HepG2 (cell line): ENCODE measurements around the gene POU2AF2. TPM values are rescaled to one million over a fixed set of nuclear protein-coding genes. Genes with fewer than 3 reads are reported as not detected.

Experiments used
- ATAC-seq: fragments of 200-7000 bp; cut with Tn5 transposase; 3 replicates; pipeline ENCODE4 v1.9.1; 2020; ENCODE audit warnings: mild to moderate bottlenecking, moderate library complexity
- BruUV-seq: library from RNA; stranded (reverse); fragments of 400-500 nt; replicated peaks from 2 replicates; lab custom pipeline; 2021; lab: Mats Ljungman, UMichigan
- CTCF ChIA-PET: fragments of 300-600 bp; formaldehyde crosslinking; extraction: SDS; loops from one replicate; lab custom pipeline; 2021; ENCODE audit warnings: low total read pairs, inconsistent platforms, low intra/inter-chr PET ratio; lab: Yijun Ruan, JAX
- POLR2A ChIA-PET: fragments of 350-600 bp; sonication (Branson Sonifier 250); formaldehyde crosslinking; loops from one replicate; lab custom pipeline; 2020; ENCODE audit warnings: antibody characterized with exemption, inconsistent platforms; lab: Yijun Ruan, JAX
- DNase-seq: peaks from one replicate; pipeline ENCODE4 v3.0.0-alpha.2; 2015; ENCODE audit warnings: low spot score
- FAIRE-seq: peaks from 3 replicates; lab custom pipeline; 2011; peaks lifted over from hg19 to GRCh38; lab: Jason Lieb, UNC
- H2AFZ ChIP-seq: one replicate; pipeline ENCODE4 v1.6.1; 2011; ENCODE audit warnings: low read length, inconsistent platforms
- H3K27ac ChIP-seq: fragments of 300-600 bp; 3 replicates; pipeline ENCODE4 v1.8.0; 2011; ENCODE audit warnings: mixed run types, mild to moderate bottlenecking, mixed read lengths, low read length, inconsistent platforms; ENCODE audit not compliant: insufficient read depth; ENCODE audit errors: extremely low read length
- H3K27me3 ChIP-seq, 2 experiments: fragments of 200-600 bp in 1 of 2; 2 replicates in 1 of 2; 3 replicates in 1 of 2; pipeline versions ENCODE4 v1.6.0 to v1.8.0; 2011; ENCODE audit warnings: low read length in 2 of 2, mild to moderate bottlenecking in 2 of 2, moderate library complexity in 2 of 2, inconsistent platforms in 1 of 2; ENCODE audit not compliant: insufficient read depth in 2 of 2, control insufficient read depth in 1 of 2
- H3K36me3 ChIP-seq, 2 experiments: fragments of 200-600 bp in 1 of 2; replicated peaks in 1 of 2; 2 replicates in 1 of 2; 3 replicates in 1 of 2; pipeline versions ENCODE4 v1.5.1 to v1.8.0; 2011; ENCODE audit warnings: low read length in 2 of 2, inconsistent platforms in 1 of 2; ENCODE audit not compliant: insufficient read depth in 2 of 2, control insufficient read depth in 1 of 2
- H3K4me1 ChIP-seq: 2 replicates; pipeline ENCODE4 v1.5.1; 2012; ENCODE audit warnings: low read length, inconsistent platforms; ENCODE audit not compliant: insufficient read depth
- H3K4me2 ChIP-seq: 2 replicates; pipeline ENCODE4 v1.6.0; 2011; ENCODE audit warnings: low read depth, low read length, inconsistent platforms
- H3K4me3 ChIP-seq, 3 experiments: fragments of 200-600 bp in 1 of 3; sonication (generic), shearing (Covaris generic) in 1 of 3; replicated peaks in 1 of 3; 2 replicates each; pipeline ENCODE4 v1.5.1; 2011 to 2016; ENCODE audit warnings: low read length in 3 of 3, inconsistent platforms in 2 of 3, low read depth in 2 of 3, mild to moderate bottlenecking in 2 of 3, control low read depth in 1 of 3, mixed read lengths in 1 of 3; ENCODE audit not compliant: insufficient read depth in 1 of 3
- H3K79me2 ChIP-seq: one replicate; pipeline ENCODE4 v1.6.1; 2011; ENCODE audit warnings: low read length, inconsistent platforms; ENCODE audit not compliant: insufficient read depth
- H3K9ac ChIP-seq: 2 replicates; pipeline ENCODE4 v1.6.0; 2011; ENCODE audit warnings: mild to moderate bottlenecking, low read depth, low read length, inconsistent platforms; ENCODE audit not compliant: insufficient read depth
- H3K9me3 ChIP-seq: 2 replicates; pipeline ENCODE4 v1.5.1; 2012; ENCODE audit warnings: mild to moderate bottlenecking, low read length
- H4K20me1 ChIP-seq: 2 replicates; pipeline ENCODE4 v1.6.0; 2011; ENCODE audit warnings: inconsistent platforms, mild to moderate bottlenecking, low read length, moderate library complexity; ENCODE audit not compliant: insufficient read depth
- ATF5 ChIP-seq: sonication (generic); formaldehyde crosslinking; IDR thresholded peaks from 2 replicates; pipeline ENCODE4 v1.4.0; 2020; ENCODE audit warnings: mild to moderate bottlenecking, low read depth, missing genetic modification reagents
- EP300 ChIP-seq, 3 experiments: sonication (generic) in 1 of 3; formaldehyde crosslinking in 1 of 3; IDR thresholded peaks; 2 replicates each; pipeline versions ENCODE4 v1.5.1 to v1.6.1; 2011 to 2020; ENCODE audit warnings: low read depth in 2 of 3, low read length in 2 of 3, borderline replicate concordance in 1 of 3, improper control_type of control experiment in 1 of 3, mild to moderate bottlenecking in 1 of 3, missing genetic modification reagents in 1 of 3, moderate library complexity in 1 of 3
- GATAD1 ChIP-seq: IDR thresholded peaks from 2 replicates; pipeline ENCODE4 v1.6.1; 2016; ENCODE audit warnings: missing genetic modification reagents, missing compliant biosample characterization
- HOXA9 ChIP-seq: sonication (generic); formaldehyde crosslinking; IDR thresholded peaks from 2 replicates; pipeline ENCODE4 v1.8.1; 2022; ENCODE audit warnings: missing genetic modification reagents, mild to moderate bottlenecking, moderate library complexity, borderline replicate concordance
- KLF9 ChIP-seq: IDR thresholded peaks from 2 replicates; pipeline ENCODE4 v1.6.1; 2016; ENCODE audit warnings: low read depth
- KMT2B ChIP-seq: IDR thresholded peaks from 2 replicates; pipeline ENCODE4 v1.6.1; 2016; ENCODE audit warnings: missing genetic modification reagents, missing compliant biosample characterization
- MAFG ChIP-seq: sonication (generic); formaldehyde crosslinking; IDR thresholded peaks from 2 replicates; pipeline ENCODE4 v1.5.1; 2020; ENCODE audit warnings: mild to moderate bottlenecking, missing genetic modification reagents
- PHF21A ChIP-seq: sonication (generic); formaldehyde crosslinking; IDR thresholded peaks from 2 replicates; pipeline ENCODE4 v1.5.0; 2020; ENCODE audit warnings: mild to moderate bottlenecking, missing genetic modification reagents
- RBAK ChIP-seq: sonication (generic); formaldehyde crosslinking; IDR thresholded peaks from 2 replicates; pipeline ENCODE4 v1.5.1; 2020; ENCODE audit warnings: mild to moderate bottlenecking, missing genetic modification reagents
- THRA ChIP-seq: sonication (generic); formaldehyde crosslinking; IDR thresholded peaks from 2 replicates; pipeline ENCODE4 v1.4.0; 2020; ENCODE audit warnings: missing genetic modification reagents, borderline replicate concordance
- WIZ ChIP-seq: sonication (generic); formaldehyde crosslinking; IDR thresholded peaks from 2 replicates; pipeline ENCODE4 v1.5.1; 2020; ENCODE audit warnings: mild to moderate bottlenecking, missing genetic modification reagents
- ZMYM4 ChIP-seq: sonication (generic); formaldehyde crosslinking; IDR thresholded peaks from 2 replicates; pipeline ENCODE4 v1.8.1; 2023; ENCODE audit warnings: mild to moderate bottlenecking, missing genetic modification reagents
- ZNF180 ChIP-seq: sonication (generic); formaldehyde crosslinking; IDR thresholded peaks from 2 replicates; pipeline ENCODE4 v1.4.0; 2020; ENCODE audit warnings: low read depth, missing genetic modification reagents, borderline replicate concordance
- ZNF652 ChIP-seq: IDR thresholded peaks from 2 replicates; pipeline ENCODE4 v1.6.1; 2016; ENCODE audit warnings: low read depth, borderline replicate concordance
- ZNF790 ChIP-seq: sonication (generic); formaldehyde crosslinking; IDR thresholded peaks from 2 replicates; pipeline ENCODE4 v1.8.0; 2022; ENCODE audit warnings: missing genetic modification reagents, mild to moderate bottlenecking, borderline replicate concordance
- ZSCAN20 ChIP-seq: sonication (generic); formaldehyde crosslinking; IDR thresholded peaks from 2 replicates; pipeline ENCODE4 v1.4.0; 2020; ENCODE audit warnings: missing genetic modification reagents, mild to moderate bottlenecking, borderline replicate concordance
- WGBS: methylation state at CpG from one replicate; pipeline ENCODE4 v1.1.6; 2017; ENCODE audit warnings: low lambda C conversion rate; 5-methylcytosine and 5-hydroxymethylcytosine counted together
- in situ Hi-C: cut with HindIII; loops from 2 replicates; pipeline ENCODE4 v1.10.0; 2017; ENCODE audit warnings: low pct_unique_long_range_greater_than_20kb; ENCODE audit not compliant: extremely low pct_ligation_motif_present
- intact Hi-C: fragments of 100-400 bp; cut with micrococcal nuclease; formaldehyde crosslinking; loops from one replicate; pipeline ENCODE4 v1.10.0; 2022; ENCODE audit not compliant: unreplicated experiment
- polyA plus RNA-seq, 8 experiments: library from polyadenylated mRNA; depleted of rRNA in 3 of 8; stranded (reverse) in 7 of 8; unstranded in 1 of 8; fragments of >200 nt; fragmentation: Illumina TruSeq in 4 of 8; extraction: Trizol in 4 of 8; gene quantifications; 2 replicates each; pipeline versions ENCODE4 v1.2.1 to v1.2.3, GENCODE V29; 2011 to 2016; ENCODE audit warnings: low read depth in 4 of 8, missing spikeins in 1 of 8, mixed read lengths in 1 of 8; ENCODE audit not compliant: insufficient read depth in 1 of 8
- total RNA-seq, 5 experiments: library from RNA; depleted of rRNA; stranded (reverse); fragments of >200 nt; fragmentation: Illumina TruSeq; extraction: Trizol; gene quantifications; 2 replicates each; pipeline ENCODE4 v1.2.3, GENCODE V29; 2016; ENCODE audit warnings: low read depth in 1 of 5

POU2AF2 gene
- total and polyA plus RNA-seq, 2 of the 13 experiments (the other 11 are each of a cell fraction or from before 2014, with no cell fraction given): 0.11 TPM; not detected in 1

GRCh38 chr11:111237926-111238325 is 7.6 kb upstream of the POU2AF2 start:
- no TSS peak for BruUV-seq
- Histone ChIP-seq H2AFZ (no peak overlapping the region), H3K4me2 (no peak overlapping the region), H3K79me2 (no peaks in the 10 kb centered on the region), H3K4me1 (no peaks in the 10 kb centered on the region), H3K9me3 (no peaks in the 10 kb centered on the region), H3K36me3 (no peaks in the 10 kb centered on the region), H3K9ac (no peak overlapping the region), H4K20me1 (no peaks in the 10 kb centered on the region), H3K27me3 (peaks cover 0 to 25% of the 10 kb centered on the region in 2 experiments; a peak in 3 of 5 replicates), H3K4me3 (no peak overlapping the region), H3K27ac (no peak overlapping the region)
- intact Hi-C loops: no loop called here
- POLR2A ChIA-PET: no interaction called here
- CTCF ChIA-PET: no interaction called here
- no peak for DNase-seq
- WGBS: 4% methylated on average over 1 of the region's 1 CpG
- ATAC-seq: no peak
- in situ Hi-C loops: loop anchor here (10.0 kb wide), 1 partner anchor 773 kb away; no protein-coding TSS in a partner anchor
- no peak for FAIRE-seq
- no peak for TF ChIP-seq ATF5
- TF ChIP-seq ZNF790 (CRISPR knock-in tag): no peak
- TF ChIP-seq RBAK (CRISPR knock-in tag): no peak
- TF ChIP-seq EP300 (IDR thresholded peaks at IDR 0.05; ENCODE audit: low read depth in 2 of 2, low read length in 2 of 2): no peak
- no peak for TF ChIP-seq EP300 (CRISPR knock-in tag; IDR thresholded peaks at IDR 0.05; ENCODE audit: borderline replicate concordance)
- no peak for TF ChIP-seq THRA
- no peak for TF ChIP-seq HOXA9 (CRISPR knock-in tag)
- no peak for TF ChIP-seq ZMYM4 (CRISPR knock-in tag)
- TF ChIP-seq WIZ (CRISPR knock-in tag): no peak
- no peak for TF ChIP-seq GATAD1
- TF ChIP-seq ZNF652 (CRISPR knock-in tag): no peak
- TF ChIP-seq PHF21A: no peak
- TF ChIP-seq MAFG: no peak
- TF ChIP-seq KLF9: no peak
- no peak for TF ChIP-seq ZNF180 (CRISPR knock-in tag)
- no peak for TF ChIP-seq KMT2B
- TF ChIP-seq ZSCAN20: no peak
